Measurements from ENCODE around the gene CEMIP.

The CEMIP gene

DNA sequence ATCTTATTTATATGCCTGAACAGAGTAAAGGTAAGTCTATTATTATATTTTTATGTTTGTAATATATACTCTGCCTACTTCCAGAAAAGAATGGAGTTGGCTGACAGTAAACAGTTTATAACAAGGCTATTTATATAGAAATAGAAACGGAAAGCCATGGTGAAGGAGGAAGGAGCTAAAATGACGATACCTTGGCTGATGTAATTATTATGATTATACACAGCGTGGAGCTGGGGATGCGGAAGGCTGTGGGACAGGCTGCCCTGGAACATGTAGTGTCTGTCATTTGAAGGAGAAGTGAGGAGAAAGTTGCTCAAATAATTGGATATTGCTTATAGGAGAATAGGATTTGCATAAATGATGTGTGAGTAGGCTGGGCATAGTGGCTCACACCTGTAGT lies 37.8 kb downstream of the CEMIP start:
- Mint-ChIP-seq H3K27ac (no peak overlapping the region), H3K9me3 (no peaks in the 10 kb centered on the region), H3K27me3 (peaks cover 35% of the 10 kb centered on the region), H3K36me3 (no peaks in the 10 kb centered on the region), H3K4me1 (no peaks in the 10 kb centered on the region), H3K4me3 (no peak overlapping the region)
- no peak for ATAC-seq

DNA sequence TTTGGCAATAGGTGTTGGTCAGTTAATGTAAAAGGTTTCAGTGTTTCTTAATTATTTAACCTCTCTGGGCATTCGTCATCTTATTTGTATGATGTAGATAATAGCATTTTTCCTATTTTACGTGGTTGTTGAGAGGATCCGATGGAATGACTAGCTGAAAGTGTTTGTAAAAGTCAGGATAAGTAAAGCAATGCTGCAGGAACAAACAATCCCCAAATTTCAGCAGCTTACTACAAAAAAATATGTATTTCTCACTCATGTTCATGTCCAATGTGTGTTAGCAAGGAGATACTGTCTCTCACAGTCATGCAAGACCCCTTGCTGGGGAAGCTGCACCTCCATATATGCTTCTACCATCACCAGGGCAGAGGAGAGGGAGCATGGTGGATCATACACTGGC lies 38.7 kb downstream of the CEMIP start:
- Mint-ChIP-seq H3K27ac (no peak overlapping the region), H3K4me1 (peaks cover 6% of the 10 kb centered on the region), H3K9me3 (no peaks in the 10 kb centered on the region), H3K36me3 (no peaks in the 10 kb centered on the region), H3K4me3 (no peak overlapping the region), H3K27me3 (peaks cover 35% of the 10 kb centered on the region)
- ATAC-seq = no peak

DNA sequence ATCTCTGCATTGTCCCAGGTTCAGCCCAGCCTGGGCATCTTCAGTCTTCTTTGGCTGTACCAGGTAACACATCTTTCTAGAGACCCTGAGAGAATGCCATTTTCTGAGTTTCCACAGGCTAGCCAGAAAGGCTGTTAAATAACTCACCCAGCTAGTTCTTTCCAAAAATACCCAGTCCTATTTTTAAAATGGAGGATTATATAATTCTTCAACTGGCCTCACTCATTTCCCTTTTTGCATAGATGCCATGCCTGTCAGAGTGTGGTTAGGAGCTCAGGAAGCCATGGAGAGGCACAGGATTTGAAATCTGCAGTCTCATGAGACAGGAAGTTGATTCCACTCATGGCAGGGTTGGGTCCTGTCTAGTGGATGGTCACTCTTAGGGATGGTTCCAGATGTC lies 39.8 kb downstream of the CEMIP start:
- no peak for ATAC-seq
- peaks cover 17% of the 10 kb centered on the region for H3K4me1 Mint-ChIP-seq
- no peak overlapping the region for H3K27ac Mint-ChIP-seq
- H3K36me3 Mint-ChIP-seq = no peaks in the 10 kb centered on the region
- no peaks in the 10 kb centered on the region for H3K9me3 Mint-ChIP-seq
- no peak overlapping the region for H3K4me3 Mint-ChIP-seq
- peaks cover 34% of the 10 kb centered on the region for H3K27me3 Mint-ChIP-seq

DNA sequence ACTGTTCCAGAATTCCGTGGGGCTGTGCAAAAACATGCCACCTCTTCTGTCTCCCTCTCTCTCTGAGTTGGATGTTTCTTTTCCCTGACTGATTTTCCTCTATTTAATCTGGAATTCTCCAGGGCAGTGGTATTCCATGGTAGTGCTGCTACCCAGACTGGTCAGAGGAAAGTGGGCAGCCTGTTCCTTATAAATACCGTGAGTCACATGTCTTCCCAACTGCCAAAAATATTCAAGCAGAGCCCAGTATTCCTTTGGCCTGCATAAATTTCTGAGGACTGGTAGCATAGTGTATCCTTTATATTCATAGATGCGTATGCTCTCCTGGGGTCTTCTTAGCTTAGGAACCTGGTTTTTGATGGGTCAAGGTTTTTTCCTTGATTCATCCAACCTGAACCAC lies 40.9 kb downstream of the CEMIP start:
- no peak overlapping the region for H3K27ac Mint-ChIP-seq
- H3K9me3 Mint-ChIP-seq = no peaks in the 10 kb centered on the region
- ATAC-seq = no peak
- no peak overlapping the region for H3K4me3 Mint-ChIP-seq
- H3K36me3 Mint-ChIP-seq = no peaks in the 10 kb centered on the region
- H3K4me1 Mint-ChIP-seq = peaks cover 27% of the 10 kb centered on the region
- H3K27me3 Mint-ChIP-seq = peaks cover 23% of the 10 kb centered on the region

DNA sequence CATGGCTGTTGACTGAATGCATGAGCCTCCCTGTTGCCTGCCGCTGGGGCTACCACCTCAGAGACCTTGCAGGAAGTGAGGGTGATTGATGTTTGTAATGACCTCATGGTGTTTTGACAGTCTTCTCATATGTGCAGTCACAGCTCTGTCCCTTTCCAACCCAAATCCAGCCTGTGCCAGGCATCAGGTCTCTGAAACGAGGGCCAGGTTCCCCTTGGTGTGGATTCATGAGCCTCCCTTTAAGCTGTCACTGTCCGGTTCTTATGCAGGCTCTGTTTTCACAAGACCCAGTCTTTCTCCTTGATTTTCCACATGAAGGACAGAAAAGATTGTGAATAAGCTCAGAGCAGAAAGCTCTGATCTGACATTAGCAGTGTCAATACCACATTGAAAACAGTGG lies 43.1 kb downstream of the CEMIP start:
- Mint-ChIP-seq H3K27me3 (peaks cover 2% of the 10 kb centered on the region), H3K4me1 (peaks cover 27% of the 10 kb centered on the region), H3K4me3 (no peak overlapping the region), H3K27ac (peak overlapping the region; percentile 40), H3K36me3 (no peaks in the 10 kb centered on the region), H3K9me3 (no peaks in the 10 kb centered on the region)
- ATAC-seq = no peak

DNA sequence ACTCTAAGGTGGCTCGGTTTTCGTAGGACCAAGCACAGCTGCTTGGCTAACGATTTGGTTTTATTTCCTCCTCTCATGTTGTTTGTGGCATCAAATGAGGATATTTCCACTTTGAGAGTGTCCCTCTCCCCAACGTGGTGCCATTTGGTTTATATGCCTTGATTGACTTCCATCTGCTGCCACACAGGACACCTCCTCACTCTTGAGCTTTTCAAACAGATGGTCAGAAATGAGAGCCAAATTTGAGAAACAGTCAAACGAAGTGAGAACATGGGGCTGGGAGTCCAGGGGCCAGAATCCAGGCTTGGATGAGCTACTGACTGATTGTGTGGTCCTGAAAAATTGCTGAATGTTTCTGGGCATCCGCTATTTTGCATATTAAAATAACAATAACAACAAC lies 43.5 kb downstream of the CEMIP start:
- H3K4me3 Mint-ChIP-seq = peak overlapping the region; percentile 12
- H3K27me3 Mint-ChIP-seq = no peaks in the 10 kb centered on the region
- no peaks in the 10 kb centered on the region for H3K36me3 Mint-ChIP-seq
- peaks cover 27% of the 10 kb centered on the region for H3K4me1 Mint-ChIP-seq
- ATAC-seq = no peak
- peak overlapping the region; percentile 40 for H3K27ac Mint-ChIP-seq
- H3K9me3 Mint-ChIP-seq = no peaks in the 10 kb centered on the region

DNA sequence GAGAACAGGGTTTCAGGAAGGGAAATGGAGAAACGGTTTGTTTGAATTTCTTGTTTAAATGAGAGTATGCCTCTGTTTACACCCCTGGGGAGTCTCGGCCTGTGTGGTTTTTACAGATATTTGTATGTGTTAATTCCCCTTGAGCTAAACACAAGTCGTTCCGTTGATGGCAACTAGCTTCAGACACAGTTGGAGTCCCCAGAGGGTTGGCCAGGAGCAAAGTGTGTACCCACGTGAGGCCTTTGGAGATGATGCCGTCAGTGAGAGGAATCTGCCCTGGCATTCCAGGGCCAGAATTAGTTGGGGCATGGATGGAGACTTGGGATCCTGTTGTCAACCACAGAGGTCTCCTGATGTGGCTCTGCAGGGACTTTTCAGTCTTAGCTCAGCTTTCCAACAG lies 44.0 kb downstream of the CEMIP start:
- H3K4me3 Mint-ChIP-seq = peak overlapping the region; percentile 12
- H3K9me3 Mint-ChIP-seq = no peaks in the 10 kb centered on the region
- no peaks in the 10 kb centered on the region for H3K36me3 Mint-ChIP-seq
- peaks cover 27% of the 10 kb centered on the region for H3K4me1 Mint-ChIP-seq
- peak overlapping the region; percentile 40 for H3K27ac Mint-ChIP-seq
- H3K27me3 Mint-ChIP-seq = no peaks in the 10 kb centered on the region
- peak; percentile 44 for ATAC-seq

DNA sequence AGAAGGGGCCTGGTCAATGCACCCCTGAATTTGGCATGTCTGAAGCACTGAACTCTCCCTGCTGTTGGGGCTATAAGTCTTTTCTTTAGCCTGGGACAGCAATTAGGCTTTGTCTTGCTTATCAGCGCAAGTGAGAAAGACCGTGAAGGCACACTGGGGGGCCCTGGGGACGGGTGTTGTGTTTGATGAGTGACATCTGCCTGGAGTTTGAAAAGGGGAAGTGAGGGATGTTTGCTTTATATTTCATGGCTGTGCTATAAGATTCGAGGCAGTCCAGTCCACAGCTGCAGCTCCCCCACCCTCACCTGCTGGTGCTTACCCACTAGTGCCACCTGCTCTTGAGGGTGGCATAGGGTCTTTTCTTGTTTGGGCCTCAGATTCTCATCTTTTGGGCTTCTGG lies 44.8 kb downstream of the CEMIP start:
- ATAC-seq = peak; percentile 92

DNA sequence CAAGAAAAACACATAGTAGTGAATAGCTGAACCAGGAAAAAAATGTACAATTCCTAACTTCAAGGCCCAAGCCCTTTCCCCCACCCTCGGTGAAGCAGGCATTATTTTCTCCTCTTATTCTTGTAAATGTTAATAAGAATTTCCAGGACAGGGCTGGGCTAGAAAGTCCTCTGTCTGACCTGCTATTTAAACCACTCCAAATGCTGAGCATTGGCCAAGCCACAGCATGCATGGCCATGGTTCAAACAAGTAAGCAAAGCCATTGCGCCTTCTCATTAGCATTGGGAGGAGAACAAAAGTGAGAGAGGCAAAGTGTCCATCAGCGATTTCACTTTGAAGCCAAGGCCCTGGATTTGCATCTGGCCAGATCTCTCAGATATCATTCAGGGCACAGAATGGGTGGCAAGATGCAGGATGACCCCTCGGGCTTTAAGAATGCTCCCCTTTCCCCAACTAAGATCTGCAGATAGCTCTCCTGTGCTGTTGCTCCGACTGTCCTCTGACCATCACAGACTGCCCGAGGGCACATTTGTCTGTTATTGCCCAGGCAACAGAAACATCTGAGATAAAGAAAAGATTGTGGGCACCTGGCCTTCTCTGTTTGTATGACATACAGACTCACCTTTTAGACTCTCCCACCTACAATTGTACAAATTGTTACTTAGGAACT lies 46.3 kb downstream of the CEMIP start:
- no peaks in the 10 kb centered on the region for H3K36me3 Mint-ChIP-seq
- no peak overlapping the region for H3K4me3 Mint-ChIP-seq
- peaks cover 27% of the 10 kb centered on the region for H3K4me1 Mint-ChIP-seq
- no peak overlapping the region for H3K27ac Mint-ChIP-seq
- H3K27me3 Mint-ChIP-seq = no peaks in the 10 kb centered on the region
- no peak for ATAC-seq
- no peaks in the 10 kb centered on the region for H3K9me3 Mint-ChIP-seq

More for the DNA sequence above, 44.8 kb downstream of the CEMIP start:
- Mint-ChIP-seq H3K27me3 (no peaks in the 10 kb centered on the region), H3K9me3 (no peaks in the 10 kb centered on the region), H3K4me1 (peaks cover 27% of the 10 kb centered on the region), H3K36me3 (no peaks in the 10 kb centered on the region), H3K4me3 (no peak overlapping the region), H3K27ac (peak overlapping the region; percentile 40)

DNA sequence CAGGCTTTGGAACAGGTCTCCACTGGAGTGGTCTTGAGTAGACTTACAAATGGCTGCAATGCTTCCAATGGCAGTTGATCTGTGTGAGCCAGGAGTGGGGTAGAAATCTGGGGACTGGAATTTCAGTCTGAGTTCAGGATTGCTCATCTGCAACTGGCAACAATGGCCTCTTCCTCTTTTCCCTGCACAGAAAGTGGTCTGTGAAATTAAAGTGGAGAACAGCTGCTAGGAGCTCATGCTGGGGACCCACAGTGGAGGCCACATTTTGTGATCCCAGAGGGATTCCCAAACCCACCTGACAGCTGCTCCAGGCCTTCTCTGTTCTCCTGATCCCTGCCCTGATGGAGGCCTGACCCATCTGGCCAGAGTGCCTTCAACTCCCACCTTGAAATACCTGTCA lies 49.6 kb downstream of the CEMIP start:
- ATAC-seq = no peak
- H3K4me1 Mint-ChIP-seq = peaks cover 12% of the 10 kb centered on the region
- H3K27ac Mint-ChIP-seq = no peak overlapping the region
- no peaks in the 10 kb centered on the region for H3K9me3 Mint-ChIP-seq
- H3K36me3 Mint-ChIP-seq = no peaks in the 10 kb centered on the region
- H3K27me3 Mint-ChIP-seq = no peaks in the 10 kb centered on the region
- H3K4me3 Mint-ChIP-seq = no peak overlapping the region

DNA sequence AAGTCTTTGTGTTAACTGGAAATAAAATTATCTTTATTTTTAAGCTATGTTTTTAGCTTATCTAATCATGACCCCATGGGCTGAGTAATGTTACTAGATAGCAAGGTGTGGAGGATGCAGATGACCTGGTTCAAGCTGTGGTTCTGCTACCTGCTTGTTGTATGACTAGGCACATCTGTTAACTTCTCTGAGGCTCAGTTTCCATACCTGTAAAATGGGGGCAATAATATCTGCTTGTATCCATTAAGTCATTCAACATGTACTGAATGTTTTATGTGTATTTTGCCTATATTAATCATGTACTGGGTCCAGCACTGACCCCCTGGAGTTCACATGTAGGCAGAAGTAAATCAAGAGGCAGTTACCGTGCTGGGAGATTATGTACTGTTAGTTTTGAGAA lies 51.5 kb downstream of the CEMIP start:
- H3K9me3 Mint-ChIP-seq = no peaks in the 10 kb centered on the region
- H3K4me3 Mint-ChIP-seq = no peak overlapping the region
- ATAC-seq = no peak
- no peaks in the 10 kb centered on the region for H3K4me1 Mint-ChIP-seq
- H3K27me3 Mint-ChIP-seq = no peaks in the 10 kb centered on the region
- no peak overlapping the region for H3K27ac Mint-ChIP-seq
- no peaks in the 10 kb centered on the region for H3K36me3 Mint-ChIP-seq

DNA sequence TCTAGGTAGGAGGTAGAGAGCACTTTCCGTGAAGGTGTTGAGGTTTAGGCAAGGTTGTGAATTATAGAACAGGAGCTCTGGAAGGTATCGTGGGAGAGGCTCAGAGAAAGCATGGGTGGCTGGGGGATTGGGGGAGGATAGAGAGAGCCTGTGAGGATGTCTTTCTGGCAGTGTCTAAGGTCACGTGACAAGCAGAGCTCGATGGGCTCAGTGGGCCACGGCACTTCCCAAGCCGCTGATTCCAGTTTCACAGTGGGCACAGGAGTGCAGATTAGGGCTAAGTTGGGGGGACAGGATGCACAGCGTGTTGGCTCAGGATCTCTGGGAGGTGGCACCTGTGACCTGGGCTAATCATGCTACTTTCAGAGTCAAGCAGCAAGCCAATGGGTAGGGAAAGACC lies 52.0 kb downstream of the CEMIP start:
- H3K4me1 Mint-ChIP-seq = no peaks in the 10 kb centered on the region
- H3K4me3 Mint-ChIP-seq = no peak overlapping the region
- no peak overlapping the region for H3K27ac Mint-ChIP-seq
- no peaks in the 10 kb centered on the region for H3K36me3 Mint-ChIP-seq
- ATAC-seq = no peak
- H3K27me3 Mint-ChIP-seq = no peaks in the 10 kb centered on the region
- H3K9me3 Mint-ChIP-seq = no peaks in the 10 kb centered on the region

DNA sequence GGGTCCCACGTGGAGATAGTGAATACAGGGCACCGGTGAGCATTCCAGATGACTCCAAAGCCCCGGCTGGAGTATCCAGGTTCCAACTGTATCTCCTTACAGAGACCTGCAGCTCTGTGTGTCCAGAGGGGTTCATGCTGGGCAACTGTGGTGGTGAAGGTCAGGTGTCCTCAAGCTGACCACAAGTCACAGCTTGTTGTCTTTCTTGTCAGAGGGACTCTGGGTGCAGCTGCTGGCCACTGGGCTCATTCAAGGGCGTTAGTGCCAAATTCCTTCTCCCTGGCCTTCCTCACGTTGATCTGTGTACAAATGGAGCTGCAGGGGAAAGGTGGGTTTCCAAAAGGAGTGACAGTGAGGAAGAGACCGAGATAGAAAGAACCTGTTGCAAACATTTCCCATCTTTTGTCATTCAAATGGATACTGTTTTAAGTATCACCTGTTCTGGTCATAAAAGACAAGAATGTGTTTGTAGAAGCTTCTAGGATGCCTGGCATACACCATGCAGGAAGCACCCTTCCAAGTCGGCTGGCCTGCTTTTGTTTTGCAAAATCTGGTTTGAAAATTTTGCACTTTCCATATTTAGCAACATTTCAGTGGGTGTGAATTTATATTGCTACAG lies 52.5 kb downstream of the CEMIP start:
- Mint-ChIP-seq H3K36me3 (no peaks in the 10 kb centered on the region), H3K4me1 (no peaks in the 10 kb centered on the region), H3K27me3 (no peaks in the 10 kb centered on the region), H3K27ac (no peak overlapping the region), H3K9me3 (no peaks in the 10 kb centered on the region), H3K4me3 (no peak overlapping the region)
- no peak for ATAC-seq

DNA sequence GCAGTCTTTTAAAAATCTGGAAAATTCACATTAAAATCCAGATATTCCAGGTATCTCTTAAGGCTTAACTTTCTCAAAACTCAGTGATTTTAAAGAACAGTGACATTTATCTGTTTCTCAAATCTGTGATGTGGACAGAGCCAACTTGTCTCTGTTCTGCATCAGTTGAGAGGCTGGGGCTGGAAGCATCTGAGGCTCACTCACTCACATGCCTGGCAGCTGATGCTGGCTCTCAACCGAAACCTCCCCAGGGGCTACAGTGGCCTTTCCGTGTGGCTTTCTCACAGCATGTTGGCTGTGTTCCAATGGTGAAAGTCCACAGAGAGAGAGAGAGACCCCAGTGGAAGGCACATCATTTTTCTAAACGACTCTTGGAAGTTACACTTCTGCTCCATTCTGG lies 53.5 kb downstream of the CEMIP start:
- Mint-ChIP-seq H3K4me1 (no peaks in the 10 kb centered on the region), H3K4me3 (no peak overlapping the region), H3K27ac (no peak overlapping the region), H3K36me3 (no peaks in the 10 kb centered on the region), H3K27me3 (peaks cover 2% of the 10 kb centered on the region), H3K9me3 (no peaks in the 10 kb centered on the region)
- ATAC-seq = peak; percentile 58

DNA sequence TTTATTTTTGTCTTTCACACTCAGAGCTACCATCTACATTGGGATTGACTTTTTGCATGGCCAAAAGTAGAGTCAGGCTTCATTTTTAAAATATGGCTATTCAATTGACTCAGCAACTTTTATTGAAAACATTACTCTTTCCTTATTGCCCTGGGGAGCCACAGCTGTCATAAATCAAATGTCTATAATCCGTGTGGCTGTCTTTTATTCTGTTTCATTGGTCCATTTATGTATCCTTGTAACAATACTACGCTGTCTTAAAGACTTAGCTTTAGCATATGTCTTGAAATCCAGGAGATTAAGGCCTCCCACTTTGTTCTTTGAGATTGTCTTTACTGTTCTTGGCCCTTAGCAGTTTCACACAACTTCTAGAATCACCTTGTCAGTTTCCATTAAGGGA lies 55.2 kb downstream of the CEMIP start:
- no peak for ATAC-seq
- no peaks in the 10 kb centered on the region for H3K4me1 Mint-ChIP-seq
- no peak overlapping the region for H3K27ac Mint-ChIP-seq
- no peaks in the 10 kb centered on the region for H3K36me3 Mint-ChIP-seq
- H3K27me3 Mint-ChIP-seq = peaks cover 18% of the 10 kb centered on the region
- H3K4me3 Mint-ChIP-seq = no peak overlapping the region
- no peaks in the 10 kb centered on the region for H3K9me3 Mint-ChIP-seq

DNA sequence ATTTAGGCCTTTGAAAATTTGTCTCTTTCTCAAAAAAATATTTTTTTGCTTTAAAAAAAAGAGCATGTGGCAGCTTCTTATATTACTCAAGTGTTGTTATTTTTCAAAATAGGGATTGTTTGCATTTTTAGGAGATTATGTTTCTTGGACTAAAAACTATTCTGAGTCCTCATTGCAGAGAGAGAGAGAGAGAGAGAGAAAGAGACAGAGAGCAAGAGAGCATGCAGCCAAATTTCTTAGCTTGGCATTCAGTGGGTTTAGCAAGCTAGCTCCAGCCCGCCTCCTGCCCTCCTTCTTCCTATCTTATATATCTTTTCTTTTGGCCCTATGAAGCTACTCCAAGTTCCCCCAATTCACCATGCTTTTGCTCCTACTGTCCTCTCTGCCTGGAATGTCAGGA lies 55.7 kb downstream of the CEMIP start:
- H3K27me3 Mint-ChIP-seq = peaks cover 23% of the 10 kb centered on the region
- H3K4me1 Mint-ChIP-seq = no peaks in the 10 kb centered on the region
- no peak overlapping the region for H3K4me3 Mint-ChIP-seq
- H3K9me3 Mint-ChIP-seq = no peaks in the 10 kb centered on the region
- H3K36me3 Mint-ChIP-seq = no peaks in the 10 kb centered on the region
- no peak for ATAC-seq
- no peak overlapping the region for H3K27ac Mint-ChIP-seq
